ENCODE measurements around the gene ROPN1B. TPM values are rescaled to one million over a fixed set of nuclear protein-coding genes. Genes with fewer than 3 reads are reported as not detected.

Gene ROPN1B
- total and polyA plus RNA-seq, 10 donors, result not detected

GRCh38 chr3:126009181-126009580 lies 40.2 kb downstream of the ROPN1B start:
- intact Hi-C loops (cut with DNase I; ENCODE audit: low total_unique reads), result no loop called here
- Histone ChIP-seq H3K4me1 (no peaks in the 10 kb centered on the region), H3K9me3 (peaks cover 0 to 1% (median 0%) of the 10 kb centered on the region in 8 donors), H3K4me3 (no peak overlapping the region), H3K27ac (no peak overlapping the region), H3K36me3 (peaks cover 0 to 98% (median 44%) of the 10 kb centered on the region in 6 donors), H3K27me3 (replicated peaks in 1 of 7) (no peaks in the 10 kb centered on the region)
- no peak for TF ChIP-seq POLR2A (IDR thresholded peaks at IDR 0.05)
- no peak for TF ChIP-seq POLR2AphosphoS5 (IDR thresholded peaks at IDR 0.05)
- no peak for TF ChIP-seq CTCF (IDR thresholded peaks at IDR 0.05 in 8 of 11, conservative IDR thresholded peaks at IDR 0.05 in 3 of 11)
- WGBS, 5 donors, result 93 to 100% (median 97%) methylated on average over 3 of the region's 3 CpGs
- DNase-seq, result no peak

DNA sequence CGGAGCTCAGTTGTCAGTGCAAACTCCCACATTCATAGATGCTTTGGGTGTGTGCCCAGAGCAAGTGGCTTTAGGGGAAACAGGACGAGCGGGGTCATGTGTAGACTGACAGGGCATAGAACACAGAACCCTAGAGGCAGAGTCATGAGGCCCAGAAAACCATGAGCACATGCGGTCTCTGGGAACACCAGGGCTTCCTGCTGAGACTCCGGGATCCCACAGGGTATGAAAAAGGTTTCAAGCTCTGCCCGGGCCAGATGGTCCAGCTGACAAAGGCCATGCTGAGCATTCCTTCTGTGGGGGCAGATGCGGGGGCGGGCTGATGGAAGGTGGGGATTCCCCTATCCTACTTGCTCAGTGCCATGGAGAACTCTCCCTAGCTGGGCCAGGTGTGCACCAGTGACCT lies 44.8 kb downstream of the ROPN1B start:
- Histone ChIP-seq H3K36me3 (peaks cover 0 to 95% (median 30%) of the 10 kb centered on the region in 6 donors), H3K4me1 (no peaks in the 10 kb centered on the region), H3K4me3 (no peak overlapping the region), H3K9me3 (no peaks in the 10 kb centered on the region), H3K27me3 (replicated peaks in 1 of 7) (no peaks in the 10 kb centered on the region), H3K27ac (no peak overlapping the region)
- no peak for DNase-seq
- intact Hi-C loops (cut with DNase I; ENCODE audit: low total_unique reads), result no loop called here
- 81 to 96% (median 92%) methylated on average over 8 of the region's 8 CpGs for WGBS, 5 donors
- TF ChIP-seq POLR2AphosphoS5 (IDR thresholded peaks at IDR 0.05) (no peak), CTCF (IDR thresholded peaks at IDR 0.05 in 8 of 11, conservative IDR thresholded peaks at IDR 0.05 in 3 of 11) (no peak), POLR2A (IDR thresholded peaks at IDR 0.05) (no peak)

DNA sequence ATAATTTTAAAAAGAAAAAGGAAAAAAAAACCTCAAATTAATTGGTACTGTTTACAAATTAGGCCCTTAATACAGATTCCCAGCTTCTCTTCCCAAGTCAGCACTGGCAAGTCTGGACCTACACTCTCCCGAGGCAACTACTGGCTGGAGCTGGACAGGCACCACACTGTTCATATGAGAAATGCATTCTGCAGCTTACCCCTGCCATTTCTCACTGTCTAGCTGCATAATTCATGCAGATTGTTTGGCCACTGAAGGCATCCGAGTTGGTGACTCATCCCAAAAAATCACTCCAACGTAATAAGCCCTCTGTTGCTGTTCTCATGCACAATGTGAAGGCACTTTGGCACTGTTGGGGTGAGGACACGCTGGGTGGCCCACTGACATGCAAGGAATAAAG lies 45.3 kb downstream of the ROPN1B start:
- no peaks in the 10 kb centered on the region for H3K27me3 ChIP-seq (replicated peaks in 1 of 7)
- intact Hi-C loops (cut with DNase I; ENCODE audit: low total_unique reads), result no loop called here
- H3K4me1 ChIP-seq, result no peaks in the 10 kb centered on the region
- H3K36me3 ChIP-seq, result peaks cover 0 to 95% (median 27%) of the 10 kb centered on the region in 6 donors
- TF ChIP-seq POLR2A (IDR thresholded peaks at IDR 0.05), result no peak
- TF ChIP-seq POLR2AphosphoS5 (IDR thresholded peaks at IDR 0.05), result no peak
- TF ChIP-seq CTCF (IDR thresholded peaks at IDR 0.05 in 8 of 11, conservative IDR thresholded peaks at IDR 0.05 in 3 of 11), result no peak
- DNase-seq, result no peak
- 84 to 86% (median 86%) methylated on average over 4 of the region's 4 CpGs for WGBS, 5 donors
- no peak overlapping the region for H3K27ac ChIP-seq
- H3K9me3 ChIP-seq, result no peaks in the 10 kb centered on the region
- H3K4me3 ChIP-seq, result no peak overlapping the region

DNA sequence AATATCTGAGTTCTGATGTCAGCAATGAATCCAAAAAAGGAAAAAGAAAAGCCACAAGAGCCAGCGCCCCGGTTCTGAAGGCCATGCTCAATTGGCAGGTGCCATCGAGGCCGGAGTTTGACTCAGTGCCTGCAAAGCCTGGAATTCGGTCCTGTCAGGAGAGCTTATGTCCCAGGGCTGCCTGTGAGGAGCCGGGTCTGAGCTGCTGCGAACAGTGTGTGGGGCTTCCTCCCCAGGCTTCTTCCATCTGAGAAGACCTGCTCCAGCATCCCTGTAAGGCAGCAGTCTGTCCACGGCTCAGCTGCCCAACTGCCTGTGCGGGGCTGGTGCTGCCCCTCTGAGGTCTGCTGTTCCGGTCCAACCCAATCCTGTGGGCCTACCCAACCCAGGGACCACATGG lies 46.1 kb downstream of the ROPN1B start:
- WGBS, 5 donors, result 80 to 96% (median 87%) methylated on average over 8 to 10 of the region's 10 CpGs
- DNase-seq, result no peak
- TF ChIP-seq POLR2AphosphoS5 (IDR thresholded peaks at IDR 0.05), result no peak
- TF ChIP-seq CTCF (IDR thresholded peaks at IDR 0.05 in 8 of 11, conservative IDR thresholded peaks at IDR 0.05 in 3 of 11), result no peak
- no peak for TF ChIP-seq POLR2A (IDR thresholded peaks at IDR 0.05)
- intact Hi-C loops (cut with DNase I; ENCODE audit: low total_unique reads), result no loop called here
- Histone ChIP-seq H3K9me3 (no peaks in the 10 kb centered on the region), H3K36me3 (peaks cover 0 to 95% (median 27%) of the 10 kb centered on the region in 6 donors), H3K4me1 (no peaks in the 10 kb centered on the region), H3K4me3 (no peak overlapping the region), H3K27me3 (replicated peaks in 1 of 7) (no peaks in the 10 kb centered on the region), H3K27ac (no peak overlapping the region)
